Activated gamma-delta T cell treated with anti-CD3 and anti-CD28 coated beads, Interleukin-2, amount 50 U/mL, for 16 hours (primary cell): ENCODE measurements around the gene C15orf40.

ENCODE experiments used
- DNase-seq: peaks from one replicate; pipeline ENCODE4 v3.0.0-alpha.2; 2020; ENCODE audit warnings: low read depth

The C15orf40 gene

DNA sequence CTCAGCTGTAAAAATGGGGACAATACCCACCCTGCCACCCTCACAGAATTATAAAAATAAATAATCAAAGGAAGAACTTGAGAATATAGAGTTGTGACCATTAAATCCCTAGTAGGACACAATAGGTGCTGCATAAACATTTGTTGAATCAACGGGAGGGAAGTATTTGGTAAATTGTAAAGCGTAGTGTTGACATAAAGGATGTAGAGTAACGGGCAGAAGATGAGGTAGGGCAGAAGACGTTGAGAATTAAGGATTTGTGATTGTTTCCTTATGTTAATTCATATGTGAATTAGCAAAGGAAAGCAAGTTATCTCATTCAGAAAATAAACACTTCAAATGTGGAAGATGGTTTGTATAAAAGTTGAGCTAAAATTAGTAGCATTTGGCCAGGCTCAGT is 18.3 kb downstream of the C15orf40 start:
- DNase-seq, result no peak

DNA sequence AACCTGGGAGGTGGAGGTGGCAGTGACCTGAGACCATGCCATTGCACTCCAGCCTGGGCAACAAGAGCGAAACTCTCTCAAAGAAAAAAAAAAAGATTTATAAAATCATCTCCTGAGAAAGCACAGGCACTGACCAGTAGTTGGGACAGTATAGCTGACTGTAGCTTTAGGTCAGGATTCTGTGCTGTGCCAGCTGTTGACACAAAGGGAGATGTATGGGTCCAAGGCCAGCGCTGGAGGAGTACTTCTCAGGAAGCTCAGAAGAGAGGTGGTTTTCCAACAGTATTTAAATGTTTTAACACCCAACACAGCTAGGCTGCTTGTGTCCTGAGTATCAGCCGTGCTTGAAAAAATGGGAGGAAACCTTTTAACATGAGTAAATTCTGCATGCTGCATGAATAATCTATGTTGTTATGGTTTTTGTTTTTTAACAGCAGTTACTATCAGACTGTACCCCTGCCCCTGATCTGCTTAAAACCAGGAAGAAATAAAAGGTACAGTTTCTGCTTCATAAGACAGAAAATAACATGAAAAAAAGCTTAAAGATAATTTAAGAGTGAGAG is 18.9 kb downstream of the C15orf40 start:
- no peak for DNase-seq

DNA sequence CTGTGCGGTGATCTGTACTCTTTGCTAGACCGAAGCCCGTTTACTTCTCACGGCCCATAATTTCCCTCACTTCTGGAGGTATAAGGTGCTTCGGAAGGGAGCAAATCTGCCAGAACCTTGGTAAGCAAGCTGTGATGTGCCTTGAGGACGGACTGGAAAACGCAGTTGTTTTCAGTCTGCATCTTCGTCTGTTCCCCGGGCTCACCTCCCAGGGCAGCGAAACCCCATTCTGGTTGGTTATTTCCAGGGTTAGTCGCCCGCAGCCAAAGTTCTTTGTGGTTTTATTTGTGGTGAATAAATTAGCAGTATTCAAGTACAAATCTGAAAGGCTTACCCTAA is 25.0 kb downstream of the C15orf40 start:
- no peak for DNase-seq

DNA sequence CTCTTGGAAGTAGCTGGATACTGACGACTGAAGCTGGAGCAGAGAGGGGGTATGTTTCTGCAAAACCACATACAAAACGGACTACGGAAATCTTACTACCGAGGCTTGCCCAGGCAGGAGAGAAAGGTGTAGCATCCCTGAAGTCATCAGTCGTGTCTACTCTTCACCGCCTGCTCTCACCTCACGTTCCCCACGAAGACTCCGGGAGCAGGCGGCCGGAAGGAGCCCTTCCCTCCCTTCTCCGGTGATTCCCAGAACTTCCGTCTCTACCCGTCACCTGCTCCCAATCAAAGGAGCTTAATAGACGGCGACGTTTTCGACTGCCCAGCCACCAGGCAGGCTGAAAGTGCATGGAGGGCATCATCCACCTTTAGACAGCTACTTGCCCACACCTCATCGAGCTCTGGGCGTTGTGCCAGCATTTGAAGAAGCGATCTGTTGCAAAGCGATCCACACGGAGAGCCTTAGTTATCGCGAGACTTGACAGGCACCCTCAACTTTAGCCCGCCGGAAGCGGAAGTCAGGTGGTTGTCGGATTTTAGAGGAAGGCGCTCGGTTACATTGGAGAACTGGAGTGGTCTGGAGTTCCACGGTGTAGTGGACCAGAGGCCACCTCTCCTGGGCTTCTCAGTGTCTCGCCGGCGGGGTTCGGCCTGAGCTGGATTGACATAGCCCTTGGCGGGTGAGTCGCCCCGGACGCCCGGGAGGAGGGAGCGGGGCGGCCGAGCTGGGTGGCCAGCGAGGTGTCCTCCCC is 25.6 kb downstream of the C15orf40 start, which contains the start of gene RAMAC:
TSS of gene RAMAC (plus strand) at position 523 of the 754 bp plus-strand sequence. CDS start 2,809 bp downstream, outside the sequence.
- peak; percentile 90 for DNase-seq

DNA sequence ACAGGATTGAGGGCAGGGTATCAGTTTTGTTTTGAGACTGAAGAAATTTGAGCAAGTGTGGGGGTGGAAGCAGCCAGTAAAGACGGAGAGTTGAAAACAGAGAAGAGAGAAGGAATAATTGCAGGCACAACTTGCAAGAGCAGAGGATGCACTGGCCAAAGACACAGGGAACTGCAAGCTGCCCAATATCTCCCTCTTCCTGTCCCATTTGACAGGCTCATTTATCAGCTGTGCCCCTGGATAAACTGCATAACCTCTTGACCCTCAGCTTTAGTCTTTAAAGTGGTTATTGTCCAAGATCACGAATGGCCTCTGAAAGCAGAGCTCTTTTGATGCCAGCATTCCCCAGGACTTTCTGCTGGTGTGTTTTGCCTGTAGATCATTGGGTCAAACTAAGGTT is 30.5 kb downstream of the C15orf40 start:
- no peak for DNase-seq

DNA sequence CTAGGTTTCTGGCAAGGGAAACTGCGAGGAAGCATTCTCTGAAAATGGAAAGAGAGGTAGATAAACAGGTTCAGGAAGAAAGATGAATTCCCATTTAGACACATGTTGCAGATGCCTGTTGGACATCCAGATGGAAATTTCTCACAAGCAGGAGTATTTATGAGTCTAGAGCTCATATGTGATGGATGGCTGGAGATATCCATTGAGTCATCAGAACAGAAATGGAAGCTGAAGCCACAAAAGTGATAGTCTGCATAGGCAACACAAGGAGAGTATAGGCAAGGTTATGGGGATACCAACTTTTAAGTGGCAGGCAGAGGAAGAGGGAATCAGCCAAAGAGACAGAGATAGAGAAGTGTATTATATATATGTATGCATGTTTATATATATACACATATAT is 31.7 kb downstream of the C15orf40 start:
- no peak for DNase-seq

DNA sequence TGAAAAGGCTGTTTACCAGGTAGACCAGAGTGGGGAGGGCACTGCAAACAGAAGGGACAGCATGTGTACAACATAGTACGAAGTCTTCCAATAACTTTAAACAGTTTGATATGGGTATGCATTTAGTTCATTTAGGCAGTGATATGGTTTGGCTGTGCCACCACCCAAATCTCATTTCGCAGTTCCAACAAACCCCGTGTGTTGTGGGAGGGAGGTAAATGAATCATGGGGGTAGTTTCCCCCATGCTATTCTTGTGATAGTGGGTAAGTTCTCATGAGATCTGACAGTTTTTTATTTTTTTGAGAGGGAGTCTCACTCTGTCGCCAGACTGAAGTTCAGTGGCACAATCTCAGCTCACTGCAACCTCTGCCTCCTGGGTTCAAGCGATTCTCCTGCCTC is 33.0 kb downstream of the C15orf40 start:
- DNase-seq, result no peak

DNA sequence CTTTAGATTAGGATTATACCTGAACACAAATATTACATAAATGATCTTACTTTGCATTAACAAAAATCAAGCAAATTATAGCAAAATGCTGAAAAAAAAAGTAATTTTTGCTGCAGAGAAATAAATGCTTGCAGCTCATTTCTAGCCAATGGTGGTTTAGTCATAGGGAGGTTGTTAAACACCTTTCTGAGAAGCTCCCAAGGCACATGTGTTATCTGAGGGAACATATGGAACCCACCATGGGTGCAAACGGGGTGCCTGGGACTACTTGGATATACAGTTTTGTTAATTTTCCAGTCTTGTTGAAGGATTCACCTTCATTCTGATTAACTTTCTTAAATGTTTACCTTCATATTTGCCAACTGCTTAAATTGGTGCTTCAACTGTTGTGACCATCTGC is 34.4 kb downstream of the C15orf40 start:
- no peak for DNase-seq

DNA sequence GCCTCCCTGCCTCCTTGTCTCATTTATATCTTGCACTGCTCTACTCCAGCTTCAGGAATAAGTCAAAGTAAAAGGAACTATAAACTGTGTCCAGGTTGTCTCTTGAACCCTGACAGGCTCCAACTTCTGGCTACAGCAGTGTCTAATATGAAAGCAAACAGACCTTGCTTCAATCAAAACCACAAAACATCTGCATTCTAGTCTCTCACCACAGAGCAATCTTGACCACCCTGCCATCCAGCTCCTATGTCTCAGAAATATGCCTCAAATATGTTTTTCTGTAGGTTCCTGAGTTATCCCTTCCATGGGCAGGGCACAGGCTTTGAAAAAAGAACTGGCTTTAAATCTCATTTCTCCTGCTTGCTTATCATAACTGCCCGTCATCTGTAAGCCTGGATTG is 38.4 kb downstream of the C15orf40 start:
- no peak for DNase-seq

DNA sequence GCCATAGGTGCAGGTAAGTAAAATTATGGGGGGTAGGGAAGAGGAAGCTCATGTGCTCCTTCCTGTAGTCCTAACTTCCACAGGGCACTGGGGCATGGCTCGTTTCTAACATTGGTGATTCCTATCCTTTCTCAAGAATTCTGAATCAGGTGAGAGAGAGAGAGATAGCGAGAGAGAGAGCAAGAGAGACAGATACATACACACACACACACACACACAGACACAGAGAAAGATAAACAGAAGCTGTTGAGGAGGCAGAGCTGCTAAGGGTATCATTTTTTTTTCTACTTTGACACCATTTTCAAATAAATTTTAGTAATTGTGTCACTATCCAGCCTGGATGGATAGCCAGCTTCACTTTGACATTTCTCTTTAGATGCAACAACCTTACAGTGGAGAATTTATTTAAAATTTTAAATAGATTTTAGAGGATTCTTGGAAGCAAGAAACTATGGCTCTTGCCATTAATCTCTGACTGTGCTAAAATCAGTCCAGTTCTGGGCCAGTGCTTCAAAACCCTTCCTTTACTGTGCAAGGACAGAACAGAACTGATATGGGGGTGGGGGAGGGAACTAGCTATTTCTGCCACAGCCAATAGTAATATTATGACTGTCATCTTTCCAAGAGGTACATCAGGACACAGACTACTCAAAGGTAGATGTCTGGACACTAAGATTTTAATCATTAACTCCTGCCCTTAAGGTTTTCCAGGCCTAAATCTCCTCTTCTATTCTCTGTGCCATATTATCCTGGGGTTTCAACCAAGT is 40.0 kb downstream of the C15orf40 start:
- DNase-seq, result no peak

DNA sequence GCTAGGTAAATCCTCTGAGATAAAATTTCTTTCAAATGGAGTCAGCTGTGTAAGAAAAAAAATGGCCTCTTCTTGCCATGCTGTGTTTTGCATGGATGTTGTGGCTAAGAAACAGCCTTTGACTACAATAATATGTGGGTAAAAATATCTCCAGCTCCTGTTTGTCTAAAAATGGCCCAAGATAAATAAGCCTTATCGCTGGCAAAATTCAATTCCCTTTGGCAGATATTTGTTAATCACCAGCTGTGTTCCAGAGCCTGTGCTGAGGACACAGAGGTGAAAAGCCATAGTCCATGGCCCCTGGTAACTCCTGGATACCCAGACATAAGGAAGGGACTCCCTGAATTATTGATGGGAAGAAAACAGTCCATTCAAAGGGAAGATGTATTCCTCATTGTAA is 40.7 kb downstream of the C15orf40 start:
- DNase-seq, result no peak

DNA sequence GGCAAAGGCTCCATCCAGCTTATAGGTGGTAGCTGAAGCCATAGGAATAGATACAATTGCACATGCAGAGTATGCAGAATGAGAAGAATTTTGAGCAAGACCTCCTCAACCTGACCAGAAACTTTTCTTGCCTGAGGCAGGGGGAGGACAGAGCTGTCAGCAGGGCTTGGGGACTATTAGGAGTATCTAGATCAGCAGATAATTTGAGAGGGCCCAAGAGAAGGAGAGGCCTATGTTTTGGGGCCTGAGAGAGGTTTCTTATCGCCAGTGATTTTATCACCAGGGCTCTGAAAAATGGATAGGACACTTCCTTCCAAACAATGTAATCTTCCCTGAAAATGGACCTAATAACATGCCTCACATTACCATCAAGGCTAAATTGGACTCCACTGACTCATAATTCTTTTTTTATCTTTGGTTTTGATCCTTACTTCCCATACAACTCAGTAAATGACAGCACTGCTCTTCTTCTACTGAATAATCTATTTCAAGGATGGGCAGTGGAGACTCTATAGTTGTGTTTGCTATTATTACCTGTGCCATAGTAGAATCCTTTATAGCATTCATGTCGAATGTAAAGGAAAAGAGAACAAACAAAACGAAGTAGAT is 41.3 kb downstream of the C15orf40 start:
- no peak for DNase-seq

DNA sequence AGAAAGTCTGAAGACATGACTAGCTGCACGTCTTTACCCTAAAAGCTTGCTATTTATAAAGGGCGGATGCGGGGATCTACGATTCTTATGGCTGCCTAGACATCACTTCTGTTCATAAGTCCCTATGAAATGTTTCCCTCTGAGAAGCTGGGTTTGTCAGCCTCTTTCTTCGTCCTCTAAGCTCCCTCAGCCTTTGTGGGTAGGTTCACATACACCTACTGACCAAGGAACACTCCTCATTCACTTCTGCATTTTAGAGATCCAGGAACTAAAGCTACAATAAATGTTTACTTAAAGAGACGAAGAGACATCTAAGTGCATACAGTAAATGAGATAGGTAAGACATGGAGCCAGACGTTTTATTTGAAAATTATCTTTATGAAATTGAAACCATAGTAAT is 42.1 kb downstream of the C15orf40 start:
- DNase-seq, result no peak

DNA sequence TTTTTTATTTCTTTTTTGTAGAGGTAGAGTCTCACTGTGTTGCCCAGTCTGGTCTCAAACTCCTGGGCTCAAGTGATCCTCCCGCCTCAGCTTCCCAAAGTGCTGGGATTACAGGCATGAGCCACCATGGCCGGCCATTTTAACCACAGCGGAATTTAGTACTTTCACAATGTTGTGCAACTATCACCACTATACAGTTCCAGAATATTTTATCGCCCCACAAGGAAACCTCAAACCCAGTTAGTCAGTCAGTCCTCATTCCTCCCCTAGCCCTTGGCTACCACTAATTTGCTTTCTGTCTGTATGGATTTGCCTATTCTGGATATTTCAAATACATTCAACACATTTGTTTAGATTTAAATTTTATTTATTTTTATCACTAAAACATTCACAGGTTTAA is 43.4 kb downstream of the C15orf40 start:
- no peak for DNase-seq

DNA sequence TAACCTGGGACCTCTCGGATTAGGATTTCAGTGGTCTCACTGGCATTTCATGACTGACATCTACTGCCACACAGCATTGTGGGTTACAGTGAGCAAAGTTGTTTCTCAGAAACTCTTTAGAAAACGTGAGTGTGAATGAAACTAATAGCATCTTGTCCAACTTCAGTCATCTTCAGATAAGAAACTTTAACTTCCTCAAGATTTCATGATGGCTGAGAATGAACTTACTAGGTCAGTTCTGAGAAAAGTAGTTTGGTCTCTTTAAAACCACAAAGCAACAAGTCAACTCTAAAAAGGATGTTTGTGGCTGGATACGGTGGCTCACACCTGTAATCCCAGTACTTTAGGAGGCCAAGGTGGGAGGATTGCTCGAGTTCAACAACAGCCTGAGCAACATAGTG is 44.8 kb downstream of the C15orf40 start:
- no peak for DNase-seq

DNA sequence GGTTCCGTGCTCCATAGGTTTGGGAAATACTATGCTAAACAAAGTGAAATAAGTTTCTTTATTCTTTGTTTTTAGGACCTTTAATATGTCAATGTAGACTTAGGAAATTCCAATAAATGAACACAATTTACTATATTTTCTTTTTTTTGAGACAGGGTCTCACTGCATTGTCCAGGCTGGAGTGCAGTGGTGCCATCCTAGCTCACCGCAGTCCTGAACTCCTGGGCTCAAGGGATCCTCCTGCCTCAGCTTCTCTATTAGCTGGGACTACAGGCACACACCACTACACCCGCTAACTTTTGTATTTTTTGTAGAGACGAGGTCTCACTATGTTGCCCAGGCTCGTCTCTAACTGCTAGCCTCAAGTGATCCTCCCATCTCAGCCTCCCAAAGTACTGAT is 46.5 kb downstream of the C15orf40 start:
- no peak for DNase-seq

DNA sequence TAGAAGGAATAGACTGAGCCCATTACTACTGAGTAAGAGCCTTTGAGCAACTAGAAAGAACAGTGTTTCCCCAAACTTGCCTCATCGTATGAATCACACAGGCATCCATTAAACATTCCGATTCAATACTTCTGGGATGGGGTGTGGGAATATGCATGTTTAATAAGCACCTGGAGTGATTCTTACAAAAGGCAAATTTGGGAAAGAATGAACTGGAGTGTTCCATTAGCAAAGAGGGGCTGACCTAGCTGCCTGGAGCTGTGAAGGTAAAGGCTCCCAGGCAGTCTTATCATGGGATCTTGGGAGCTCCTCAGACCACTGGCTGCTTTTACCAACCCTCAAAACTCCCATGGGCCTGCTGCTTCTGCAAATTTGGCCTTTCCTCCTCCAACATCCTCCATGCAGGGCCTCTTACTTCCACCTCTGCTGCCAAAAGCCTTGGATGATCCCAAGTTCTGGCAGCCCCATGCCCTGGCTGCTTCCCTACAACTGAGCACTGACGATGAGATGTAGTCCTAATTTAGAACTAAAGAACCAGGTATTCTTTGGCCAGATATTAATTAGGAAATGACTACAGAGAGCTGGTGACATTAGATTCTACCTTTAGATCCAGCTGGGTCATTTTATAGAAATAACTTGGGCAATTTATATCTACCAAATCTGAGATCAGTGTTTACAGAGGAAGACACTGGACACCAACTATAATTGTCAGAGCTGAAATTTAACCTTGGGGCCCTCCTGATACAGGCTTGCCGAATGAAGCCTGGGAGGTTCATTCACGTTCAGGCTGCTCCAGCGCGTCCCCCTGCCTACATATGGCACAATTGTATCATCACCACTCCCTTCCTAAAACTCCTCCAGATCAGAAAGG is 47.7 kb downstream of the C15orf40 start:
- DNase-seq, result no peak

DNA sequence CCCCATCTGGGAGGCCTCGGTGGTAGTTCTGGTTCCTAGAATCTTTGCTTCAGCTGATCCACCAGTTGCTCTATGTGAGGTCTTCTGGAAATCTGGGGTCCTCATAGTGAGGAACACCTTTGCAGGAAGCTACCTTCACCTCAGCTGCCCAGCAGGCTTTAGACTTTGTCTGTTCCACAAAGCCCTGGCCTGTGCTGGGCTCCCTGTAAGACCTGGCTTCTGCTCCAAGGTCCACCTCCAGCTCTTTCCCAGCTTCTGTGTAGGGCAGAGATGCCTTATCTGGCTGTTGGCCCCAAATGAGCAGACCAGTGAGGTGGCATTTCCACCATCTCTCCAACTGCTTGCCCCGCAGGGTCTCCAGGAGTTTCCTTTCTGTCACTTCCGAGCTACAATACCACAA is 50.7 kb downstream of the C15orf40 start:
- DNase-seq, result no peak

DNA sequence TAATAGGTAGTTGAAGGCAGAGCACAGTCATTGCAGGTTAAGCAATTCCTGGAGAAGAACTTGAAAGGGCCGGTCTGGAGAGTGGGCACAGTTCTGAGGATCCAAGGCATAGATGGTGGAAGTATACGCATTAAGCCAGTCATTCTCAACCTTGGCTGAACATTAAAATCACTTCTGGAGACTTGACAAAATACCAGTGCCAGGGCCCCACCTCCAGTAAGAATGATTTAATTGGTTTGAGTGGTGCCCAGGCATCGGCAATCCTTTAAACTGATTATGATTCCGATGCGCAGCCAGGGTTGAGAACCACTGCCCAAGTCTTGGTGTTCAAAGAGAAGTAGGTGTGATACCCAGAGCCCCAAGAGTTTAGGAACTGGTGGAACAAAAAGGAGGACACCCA is 52.0 kb downstream of the C15orf40 start:
- no peak for DNase-seq

DNA sequence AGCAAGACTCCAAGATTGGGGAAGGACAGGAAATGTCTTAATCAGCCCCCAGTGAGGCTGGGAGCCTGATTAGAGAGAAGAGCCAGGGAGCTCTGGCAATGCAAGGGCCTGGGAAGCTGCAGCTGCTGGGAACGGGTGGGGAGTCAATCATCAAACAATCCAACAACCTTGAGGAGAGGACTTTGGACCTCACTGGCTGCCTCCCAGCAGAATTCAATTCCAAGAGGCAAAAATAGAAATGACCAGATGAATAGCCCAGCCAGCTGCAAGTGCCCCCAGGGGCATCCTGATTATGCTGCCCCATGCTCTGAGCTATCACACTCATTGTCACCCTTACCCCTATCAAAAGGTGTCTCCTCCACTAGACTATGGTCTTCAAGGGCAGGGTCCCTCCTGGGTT is 52.8 kb downstream of the C15orf40 start:
- no peak for DNase-seq

DNA sequence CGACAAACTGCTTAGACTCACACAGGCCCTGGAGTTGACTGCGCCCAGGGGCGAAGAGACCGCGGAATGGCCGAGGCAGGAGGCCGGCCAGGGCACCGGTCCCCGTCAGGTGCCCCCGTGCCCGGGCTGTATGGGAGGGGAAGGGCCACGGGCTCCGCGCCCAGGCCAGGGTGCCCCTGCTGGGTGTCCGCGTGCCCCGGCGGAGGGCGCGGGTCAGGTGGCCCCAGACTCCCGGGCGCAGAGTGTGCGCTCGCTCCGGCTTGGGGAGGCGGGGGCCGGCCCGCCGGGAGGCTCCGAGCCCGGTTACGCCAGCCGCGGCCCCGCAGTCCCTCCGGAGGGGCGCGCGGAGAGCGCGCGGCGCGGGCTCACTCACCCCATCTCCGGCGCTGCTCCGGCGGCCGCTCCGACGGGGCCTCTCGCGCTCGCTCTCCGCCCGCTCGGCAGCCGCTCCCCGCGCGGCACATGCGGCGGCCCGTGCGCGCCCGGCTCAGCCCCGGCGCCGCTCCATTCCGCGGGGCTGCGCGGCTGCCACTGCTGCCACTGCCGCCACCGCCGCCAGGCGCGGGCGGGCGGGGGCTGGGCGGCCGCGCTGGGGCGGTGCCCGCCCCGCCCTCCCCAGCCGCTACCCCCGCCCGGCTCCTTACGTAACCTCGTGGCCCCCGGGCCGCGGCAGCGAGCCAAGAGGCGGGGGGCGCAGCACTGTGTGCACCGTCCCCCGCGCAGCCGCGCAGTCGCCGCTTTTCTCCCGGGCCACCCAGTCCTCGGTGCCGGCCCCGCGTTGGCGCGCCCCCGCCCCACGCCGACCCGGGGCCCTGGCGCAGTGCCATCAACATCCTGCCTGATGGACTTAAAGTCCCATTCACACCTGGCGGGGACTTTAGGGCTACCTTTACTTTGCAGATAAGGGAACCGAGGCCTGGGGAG is 59.0 kb downstream of the C15orf40 start, which contains the start of gene HOMER2:
TSS of gene HOMER2 (minus strand) at position 563 of the 924 bp plus-strand sequence. CDS start at position 378, 185 bp downstream.
- no peak for DNase-seq
